A673 (cell line): Measurements from ENCODE around the gene PGM2L1.

Experiments used
- EZH2 ChIP-seq: fragments of 200-600 bp; sonication (generic); IDR thresholded peaks from 2 replicates; pipeline ENCODE4 v1.6.1; 2017; ENCODE audit warnings: borderline replicate concordance, low read depth, mild to moderate bottlenecking, mixed read lengths, antibody characterized with exemption, low read length; ENCODE audit not compliant: poor library complexity, severe bottlenecking
- TF ChIP-seq, protein P1 (sequence below): fragments of 300-800, 200-600 bp; sonication (generic); conservative IDR thresholded peaks from 2 replicates; pipeline ENCODE4 v1.5.1; 2017; ENCODE audit warnings: low read depth, mild to moderate bottlenecking, antibody characterized with exemption, low read length, moderate library complexity, mixed read lengths

DNA sequence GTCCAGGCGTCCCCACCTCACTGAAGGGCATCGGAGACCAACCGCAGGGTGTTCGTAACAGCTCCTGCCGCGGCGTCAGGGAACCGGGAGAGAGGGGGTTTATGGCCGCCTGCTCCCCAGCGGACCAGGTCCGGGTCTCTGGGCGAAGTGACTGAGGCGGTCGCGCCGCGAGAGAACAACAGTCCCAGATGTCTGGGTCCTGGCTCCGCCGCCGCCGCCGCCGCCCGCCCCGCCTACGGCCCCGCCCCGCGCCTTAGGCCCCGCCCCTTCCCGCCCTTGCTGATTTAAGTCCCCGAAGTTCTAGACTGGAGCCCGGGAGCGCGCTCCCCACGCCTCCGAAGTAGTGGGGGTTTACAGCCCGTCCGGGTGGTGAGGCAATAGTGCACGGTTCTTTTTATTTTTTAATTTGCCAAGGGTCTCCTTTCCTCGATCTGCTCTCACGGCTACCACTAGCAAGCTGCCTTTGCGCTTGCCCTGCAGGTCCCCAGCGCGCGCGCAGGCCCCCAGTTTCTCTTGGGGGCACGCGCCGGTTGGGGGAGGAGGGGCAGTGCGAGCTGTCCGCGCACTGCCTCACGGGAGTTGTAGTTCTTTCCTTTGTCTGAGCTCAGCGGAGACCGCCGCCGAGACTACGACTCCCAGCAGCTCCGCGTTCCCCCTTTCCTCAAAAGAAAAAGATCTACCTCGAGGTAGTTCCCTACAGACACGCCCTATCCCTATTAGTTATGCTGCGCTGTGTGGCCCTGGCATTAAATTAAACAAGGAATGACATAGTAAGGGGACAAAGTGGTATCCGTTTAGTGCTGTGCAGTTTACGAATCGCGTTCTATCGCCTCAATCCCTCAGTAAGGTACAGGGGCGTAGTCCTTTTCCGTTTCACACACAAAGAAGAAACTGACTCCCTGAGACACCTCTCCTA is at the start of gene PGM2L1:
- TF ChIP-seq, protein P1, sequence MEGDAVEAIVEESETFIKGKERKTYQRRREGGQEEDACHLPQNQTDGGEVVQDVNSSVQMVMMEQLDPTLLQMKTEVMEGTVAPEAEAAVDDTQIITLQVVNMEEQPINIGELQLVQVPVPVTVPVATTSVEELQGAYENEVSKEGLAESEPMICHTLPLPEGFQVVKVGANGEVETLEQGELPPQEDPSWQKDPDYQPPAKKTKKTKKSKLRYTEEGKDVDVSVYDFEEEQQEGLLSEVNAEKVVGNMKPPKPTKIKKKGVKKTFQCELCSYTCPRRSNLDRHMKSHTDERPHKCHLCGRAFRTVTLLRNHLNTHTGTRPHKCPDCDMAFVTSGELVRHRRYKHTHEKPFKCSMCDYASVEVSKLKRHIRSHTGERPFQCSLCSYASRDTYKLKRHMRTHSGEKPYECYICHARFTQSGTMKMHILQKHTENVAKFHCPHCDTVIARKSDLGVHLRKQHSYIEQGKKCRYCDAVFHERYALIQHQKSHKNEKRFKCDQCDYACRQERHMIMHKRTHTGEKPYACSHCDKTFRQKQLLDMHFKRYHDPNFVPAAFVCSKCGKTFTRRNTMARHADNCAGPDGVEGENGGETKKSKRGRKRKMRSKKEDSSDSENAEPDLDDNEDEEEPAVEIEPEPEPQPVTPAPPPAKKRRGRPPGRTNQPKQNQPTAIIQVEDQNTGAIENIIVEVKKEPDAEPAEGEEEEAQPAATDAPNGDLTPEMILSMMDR, result no peak
- no peak for TF ChIP-seq EZH2
